ENCODE data around the gene MAML1. TPM values are rescaled to one million over a fixed set of nuclear protein-coding genes. Genes with fewer than 3 reads are reported as not detected.

The MAML1 gene
- total RNA-seq, 1 experiment from 2014 or later: 10.6 TPM

GRCh38 chr5:179794171-179794570, 61.5 kb downstream of the MAML1 start:
- no TSS peak for BruUV-seq (replicated peaks)
- H3K4me2 ChIP-seq (ENCODE audit: low read length): no peak overlapping the region

GRCh38 chr5:179794575-179794974, 62.0 kb downstream of the MAML1 start:
- Histone ChIP-seq H3K27me3 (ENCODE audit: low read length) (no peaks in the 10 kb centered on the region), H3F3A (ENCODE audit: low read length, unreplicated experiment) (no peaks in the 10 kb centered on the region), H3K9ac (ENCODE audit: low read length) (no peak overlapping the region), H3K27ac (ENCODE audit: low read length) (no peak overlapping the region), H3K4me2 (ENCODE audit: low read length) (peak overlapping the region; percentile 75), H3K9me2 (replicated peaks; ENCODE audit: low read length) (no peaks in the 10 kb centered on the region), H3K79me2 (ENCODE audit: low read length) (no peaks in the 10 kb centered on the region), H3K4me1 (ENCODE audit: insufficient read depth, low read length) (peaks cover 8% of the 10 kb centered on the region; the same call in 1 of the 2 replicates), H4K20me1 (ENCODE audit: low read length) (no peaks in the 10 kb centered on the region), H3K4me3 (ENCODE audit: low read length) (peak overlapping the region; percentile 76; the same call in 1 of the 2 replicates), H3K36me3 (ENCODE audit: low read depth, low read length) (no peaks in the 10 kb centered on the region), H2AFZ (ENCODE audit: low read length) (no peak overlapping the region), H3K9me3 (ENCODE audit: low read length) (no peaks in the 10 kb centered on the region)
- DNase-seq: no peak
- CTCF ChIA-PET: no interaction called here
- no peak for ATAC-seq
- TF ChIP-seq EZH2 (IDR thresholded peaks at IDR 0.05; ENCODE audit: low read length, unreplicated experiment): no peak
- POLR2A ChIA-PET (ENCODE audit: unreplicated experiment): no interaction called here
- intact Hi-C loops (cut with micrococcal nuclease): no loop called here
- BruUV-seq (replicated peaks): no TSS peak

More at GRCh38 chr5:179794171-179794570, 61.5 kb downstream of the MAML1 start:
- DNase-seq (no peak), ATAC-seq (no peak)
- TF ChIP-seq EZH2 (IDR thresholded peaks at IDR 0.05; ENCODE audit: low read length, unreplicated experiment): no peak
- no peak for TF ChIP-seq CTCF (conservative IDR thresholded peaks at IDR 0.05; ENCODE audit: low read depth, low read length)
- TF ChIP-seq EZH2phosphoT487 (IDR thresholded peaks at IDR 0.05; ENCODE audit: borderline replicate concordance, low read length): no peak
- Histone ChIP-seq H3K9me2 (replicated peaks; ENCODE audit: low read length) (no peaks in the 10 kb centered on the region), H3K79me2 (ENCODE audit: low read length) (no peaks in the 10 kb centered on the region), H3K27ac (ENCODE audit: low read length) (no peak overlapping the region), H3K9me3 (ENCODE audit: low read length) (no peaks in the 10 kb centered on the region), H4K20me1 (ENCODE audit: low read length) (no peaks in the 10 kb centered on the region), H3K4me3 (ENCODE audit: low read length) (no peak overlapping the region), H3K27me3 (ENCODE audit: low read length) (no peaks in the 10 kb centered on the region), H3K4me1 (ENCODE audit: insufficient read depth, low read length) (peaks cover 8% of the 10 kb centered on the region; the same call in 1 of the 2 replicates), H3K36me3 (ENCODE audit: low read depth, low read length) (no peaks in the 10 kb centered on the region), H3F3A (ENCODE audit: low read length, unreplicated experiment) (no peaks in the 10 kb centered on the region), H3K9ac (ENCODE audit: low read length) (no peak overlapping the region), H2AFZ (ENCODE audit: low read length) (no peak overlapping the region)
- ChIA-PET POLR2A (ENCODE audit: unreplicated experiment) (no interaction called here), CTCF (no interaction called here)
- intact Hi-C loops (cut with micrococcal nuclease): no loop called here

- Histone ChIP-seq H3K27me3 (ENCODE audit: low read length) (no peaks in the 10 kb centered on the region), H3K4me1 (ENCODE audit: insufficient read depth, low read length) (peaks cover 8% of the 10 kb centered on the region; the same call in 1 of the 2 replicates), H3K9me3 (ENCODE audit: low read length) (no peaks in the 10 kb centered on the region), H3K4me2 (ENCODE audit: low read length) (peak overlapping the region; percentile 75), H3K79me2 (ENCODE audit: low read length) (no peaks in the 10 kb centered on the region), H3K4me3 (ENCODE audit: low read length) (peak overlapping the region; percentile 76), H2AFZ (ENCODE audit: low read length) (peak overlapping the region; percentile 75), H3K9me2 (replicated peaks; ENCODE audit: low read length) (no peaks in the 10 kb centered on the region), H3K9ac (ENCODE audit: low read length) (peak overlapping the region; percentile 74), H3K27ac (ENCODE audit: low read length) (0 out of 2 replicates have a peak overlapping the region, but pooled peaks have one; percentile 9), H3K36me3 (ENCODE audit: low read depth, low read length) (no peaks in the 10 kb centered on the region), H3F3A (ENCODE audit: low read length, unreplicated experiment) (no peaks in the 10 kb centered on the region), H4K20me1 (ENCODE audit: low read length) (no peaks in the 10 kb centered on the region)
- TF ChIP-seq EZH2phosphoT487 (IDR thresholded peaks at IDR 0.05; ENCODE audit: borderline replicate concordance, low read length) (no peak), EZH2 (IDR thresholded peaks at IDR 0.05; ENCODE audit: low read length, unreplicated experiment) (no peak), CTCF (conservative IDR thresholded peaks at IDR 0.05; ENCODE audit: low read depth, low read length) (no peak)
- peak; percentile 47 for DNase-seq
- ChIA-PET POLR2A (ENCODE audit: unreplicated experiment) (no interaction called here), CTCF (interaction anchor here (0.6 to 0.7 kb wide), 5 partner anchors 33 to 1152 kb away, joined by 3 to 8 read pairs (median 7); no protein-coding TSS in a partner anchor)
- ATAC-seq: peak; percentile 25
- BruUV-seq (replicated peaks): no TSS peak
- intact Hi-C loops (cut with micrococcal nuclease): no loop called here
Measured at GRCh38 chr5:179795049-179795862, 62.6 kb downstream of the MAML1 start.
